Activated CD4-positive, CD25-positive, alpha-beta regulatory T cell treated with anti-CD3 and anti-CD28 coated beads, Interleukin-2, amount 50 U/mL, for 16 hours (primary cell): Measurements from ENCODE around the gene DDC.
"Not testable (repeated sequence)": the region's sequence is repeated elsewhere in the genome, so short reads cannot be mapped to it uniquely, and the experiment has no call there.

Experiments
- DNase-seq: peaks from one replicate; pipeline ENCODE4 v3.0.0-alpha.2; 2020; ENCODE audit warnings: low read depth, low spot score

Gene DDC

DNA sequence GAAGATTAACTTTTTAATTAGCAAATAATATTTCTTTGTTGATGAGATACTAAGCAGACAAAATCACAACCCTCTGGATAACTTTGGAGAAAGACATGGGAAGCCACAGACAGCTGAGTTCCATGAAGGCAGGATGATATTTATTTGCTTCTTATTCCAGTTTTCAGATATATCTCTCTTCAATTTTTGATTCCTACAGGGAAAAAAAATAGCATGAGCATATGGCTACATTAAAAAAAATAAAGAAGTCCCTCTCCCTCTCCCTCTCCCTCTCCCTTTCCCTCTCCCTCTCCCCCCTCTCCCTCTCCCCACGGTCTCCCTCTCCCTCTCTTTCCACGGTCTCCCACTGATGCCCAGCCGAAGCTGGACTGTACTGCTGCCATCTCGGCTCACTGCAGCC lies 106.6 kb downstream of the DDC start:
- DNase-seq: not testable (repeated sequence)

DNA sequence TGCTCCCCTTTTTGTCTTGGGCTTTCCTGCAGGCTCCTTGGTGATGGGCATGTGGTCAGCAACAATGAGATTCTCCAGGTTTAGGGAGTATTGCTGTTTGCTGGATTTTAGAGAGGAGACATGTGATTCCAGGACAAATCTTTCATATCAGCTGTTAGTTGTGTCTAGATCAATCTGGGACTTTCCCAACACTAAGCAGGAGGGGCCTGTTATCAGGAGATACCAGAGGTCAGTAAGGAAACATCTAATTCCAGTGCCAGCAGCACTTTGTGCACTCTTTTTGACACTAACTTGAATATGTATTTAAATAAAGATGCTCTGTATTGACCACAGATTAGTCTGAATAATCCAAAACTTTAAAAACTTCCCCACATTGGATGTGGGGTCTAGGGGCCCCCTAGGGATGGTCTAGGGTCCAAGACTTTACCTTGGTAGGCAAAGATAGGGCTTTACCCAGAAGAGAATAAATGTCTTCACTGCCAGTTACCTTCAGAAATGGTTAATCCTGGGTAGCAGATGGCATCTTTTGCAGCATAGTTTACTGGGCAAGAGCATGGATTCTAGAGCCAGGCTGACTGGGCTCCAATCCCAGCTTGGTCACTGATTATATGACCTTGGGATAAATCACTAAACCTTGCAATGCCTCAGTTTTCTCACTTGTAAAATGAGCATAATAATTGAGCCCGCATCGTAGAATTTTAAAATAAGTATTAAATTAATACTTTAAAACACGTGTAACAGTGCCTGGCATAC lies 108.7 kb downstream of the DDC start:
- no peak for DNase-seq

DNA sequence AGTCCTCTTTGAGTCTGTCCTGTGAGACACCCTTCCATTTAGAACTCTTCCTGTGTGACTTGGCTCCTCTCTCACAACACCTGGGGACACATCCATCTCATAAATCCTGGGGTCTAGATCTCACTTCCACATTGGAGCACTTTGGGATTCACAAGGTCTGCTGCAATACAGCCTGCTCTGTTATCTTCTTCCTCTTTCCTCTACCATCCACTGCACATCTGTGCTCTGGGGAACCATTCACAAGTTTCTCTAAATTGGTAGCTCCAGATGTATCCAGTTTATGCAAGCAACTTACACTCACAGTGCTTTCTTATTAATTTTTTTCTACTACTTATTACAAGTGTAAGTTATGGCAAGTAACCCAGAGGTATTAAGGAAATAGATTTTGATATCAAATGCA lies 109.5 kb downstream of the DDC start:
- DNase-seq: no peak

DNA sequence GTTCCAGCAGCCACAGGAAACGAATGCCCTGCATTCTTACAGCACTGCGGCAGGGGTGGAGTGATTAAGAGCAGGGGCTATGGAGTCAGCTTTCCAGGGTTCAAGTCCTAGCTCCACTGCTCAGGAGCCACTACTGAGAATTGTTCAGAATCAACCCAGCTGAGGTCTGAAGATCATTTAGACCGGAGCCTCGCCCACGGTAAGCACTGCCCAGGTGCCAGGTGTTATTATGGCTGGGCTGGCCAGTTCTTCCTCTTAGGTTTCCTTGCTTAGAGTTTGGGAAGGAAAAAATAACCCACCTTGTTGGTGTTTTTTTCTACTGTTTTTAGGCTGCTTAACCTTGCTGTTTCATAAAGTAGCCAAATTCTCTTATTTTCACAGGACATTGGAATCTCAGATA lies 110.2 kb downstream of the DDC start:
- DNase-seq: no peak

DNA sequence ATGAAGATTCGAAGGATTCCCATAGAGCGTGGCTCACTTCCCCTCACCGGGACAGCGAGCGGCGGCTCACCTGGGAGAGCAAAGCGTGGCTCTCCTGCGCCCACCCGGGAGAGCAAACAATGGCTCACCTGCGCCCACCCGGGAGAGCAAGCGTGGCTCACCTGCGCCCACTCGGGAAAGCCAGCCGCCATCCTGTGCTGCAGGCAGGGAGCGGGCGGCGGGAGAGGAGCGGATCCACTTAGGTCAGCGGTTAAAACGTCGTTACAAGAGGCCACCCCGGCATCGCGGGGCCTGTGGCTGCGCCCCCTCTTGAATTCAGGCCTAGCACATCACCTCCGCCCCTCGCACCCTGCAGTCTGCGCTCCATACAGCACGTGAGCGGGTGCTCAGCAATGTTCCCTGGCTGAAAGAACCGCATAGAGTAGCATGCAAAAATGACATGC lies 114.6 kb downstream of the DDC start:
- DNase-seq: no peak

DNA sequence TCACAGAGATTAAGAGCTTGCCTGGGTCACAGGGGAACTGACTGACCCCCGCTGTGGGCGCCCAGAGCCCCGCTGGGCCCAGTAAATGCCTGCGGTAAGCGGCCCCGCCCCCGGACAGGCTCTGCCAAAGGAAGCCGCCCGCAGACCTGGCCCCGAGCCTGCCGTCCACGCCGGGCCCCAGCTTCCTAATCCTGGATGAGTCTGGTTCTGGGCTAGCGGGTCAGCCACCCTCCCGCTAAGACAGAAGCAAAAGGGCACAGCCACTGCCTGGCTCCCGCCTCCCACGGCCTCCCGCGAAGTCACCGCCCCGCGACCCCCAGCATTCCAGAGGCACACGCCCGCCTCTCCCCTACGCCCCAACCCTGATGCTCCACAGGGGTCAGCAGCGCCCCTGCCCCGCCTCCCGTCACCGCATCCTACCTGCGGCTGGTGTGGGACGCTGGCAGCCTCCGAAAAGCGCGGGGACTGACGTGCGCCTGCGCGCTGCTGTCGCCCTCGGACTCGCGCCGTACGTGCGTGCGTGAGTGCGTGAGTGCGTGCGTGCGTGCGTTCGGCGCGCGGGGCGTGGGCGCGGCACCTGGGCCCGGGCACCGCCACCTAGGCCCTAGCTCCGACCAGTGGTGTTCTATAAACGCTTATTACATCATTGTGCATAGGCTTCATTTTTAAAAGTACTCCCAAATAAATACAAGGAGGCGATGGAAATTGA lies 115.2 kb downstream of the DDC start, which contains the start of gene FIGNL1:
TSS of gene FIGNL1 (minus strand) at position 470 of the 709 bp plus-strand sequence. CDS start 3,063 bp downstream, outside the sequence.
- DNase-seq: peak; percentile 61

- no peak for DNase-seq
Measured at GRCh38 chr7:50449501-50449880, 115.7 kb downstream of the DDC start.

DNA sequence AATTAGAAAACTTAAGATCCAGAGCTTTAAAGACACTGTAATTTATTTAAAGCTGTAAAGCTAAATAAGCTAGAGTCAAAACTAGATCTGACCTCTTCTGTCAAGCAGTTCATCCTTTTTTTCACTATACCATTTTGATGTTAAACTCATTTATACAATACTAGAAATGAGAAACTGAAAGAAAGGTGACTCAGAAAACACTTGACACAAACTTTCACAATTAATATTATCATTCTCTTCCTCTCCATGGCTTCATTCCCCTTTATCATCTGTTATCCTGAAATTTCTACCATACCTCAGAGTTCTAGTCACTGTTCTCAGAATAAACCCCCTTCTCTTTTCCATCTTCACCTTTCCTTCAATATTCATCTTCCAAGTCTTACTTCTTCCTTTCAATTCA lies 116.4 kb downstream of the DDC start:
- no peak for DNase-seq

- DNase-seq: no peak
Measured at GRCh38 chr7:50446542-50446960, 118.7 kb downstream of the DDC start.

DNA sequence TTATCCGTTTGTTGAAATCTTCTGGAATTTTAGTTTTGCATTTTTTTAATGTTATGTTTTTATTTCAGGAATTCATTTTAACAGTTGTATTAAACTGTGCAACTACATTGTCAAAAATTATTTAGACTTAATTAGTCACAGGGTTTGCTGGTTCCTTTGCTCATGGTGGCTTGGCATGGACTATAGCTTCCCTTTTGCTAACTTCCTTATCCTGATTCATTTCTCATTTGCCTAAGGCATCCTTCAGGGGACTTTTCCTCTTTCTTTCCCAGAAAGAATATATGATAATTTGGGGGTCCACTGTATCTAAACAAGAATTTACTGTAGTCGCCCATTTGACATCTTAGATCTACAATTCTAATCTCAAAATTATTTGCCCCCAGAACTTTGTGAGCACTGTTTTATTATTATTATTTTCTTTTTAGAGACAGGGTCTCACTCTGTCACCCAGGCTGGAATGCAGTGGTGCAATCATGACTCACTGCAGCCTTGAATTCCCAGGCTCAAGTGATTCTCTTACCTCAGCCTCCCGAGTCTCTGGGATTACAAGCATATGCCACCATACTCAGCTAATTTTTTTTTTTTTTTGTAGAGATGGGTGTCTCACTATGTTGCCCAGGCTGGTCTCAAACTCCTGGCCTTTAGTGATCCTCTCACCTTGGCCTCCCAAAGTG lies 128.9 kb downstream of the DDC start:
- no peak for DNase-seq

DNA sequence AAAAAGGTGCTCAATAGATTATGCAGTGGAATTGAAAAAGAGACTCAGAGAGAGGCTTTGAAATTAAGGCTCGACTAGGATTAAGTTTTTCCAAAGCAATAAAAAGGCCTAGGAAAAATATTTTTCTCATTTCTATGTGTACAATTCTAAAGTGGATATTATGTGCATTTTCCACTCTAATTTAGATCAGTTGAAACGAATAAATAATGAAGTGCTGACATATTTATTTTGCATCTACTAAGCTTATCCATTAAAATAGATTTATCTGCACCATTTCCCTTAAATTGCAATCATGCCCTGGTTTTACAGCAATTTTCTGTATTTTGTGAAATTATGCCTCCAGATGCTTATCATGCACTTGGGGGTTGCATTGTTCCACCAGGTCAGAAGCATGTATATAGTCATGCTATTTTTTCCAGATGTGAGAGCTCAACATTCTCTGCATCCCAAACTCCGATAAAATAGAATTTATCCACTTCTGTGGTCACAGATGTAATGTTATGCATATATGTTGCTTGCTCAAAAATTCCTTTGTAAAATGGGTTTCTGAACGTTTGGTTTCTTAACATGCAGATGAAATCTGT lies 133.4 kb downstream of the DDC start:
- DNase-seq: no peak

DNA sequence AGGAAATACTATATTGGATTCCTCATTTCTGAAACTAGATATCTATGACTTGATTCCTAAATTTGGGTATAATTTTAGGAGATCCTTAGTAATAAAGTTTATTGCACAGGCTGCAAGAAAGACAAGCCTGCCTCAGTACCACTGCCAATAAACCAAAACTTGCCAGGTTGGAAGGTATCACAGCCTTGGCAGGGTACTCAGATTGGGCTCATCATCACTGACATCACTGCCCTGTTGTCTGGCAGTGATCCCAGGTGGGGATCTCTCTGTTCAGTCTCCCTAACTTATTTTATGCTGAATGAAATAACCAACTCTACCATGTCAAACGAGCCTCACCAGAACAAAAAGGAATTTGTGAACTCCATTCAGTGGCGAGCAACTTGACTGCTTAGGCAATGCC lies 133.9 kb downstream of the DDC start:
- no peak for DNase-seq

DNA sequence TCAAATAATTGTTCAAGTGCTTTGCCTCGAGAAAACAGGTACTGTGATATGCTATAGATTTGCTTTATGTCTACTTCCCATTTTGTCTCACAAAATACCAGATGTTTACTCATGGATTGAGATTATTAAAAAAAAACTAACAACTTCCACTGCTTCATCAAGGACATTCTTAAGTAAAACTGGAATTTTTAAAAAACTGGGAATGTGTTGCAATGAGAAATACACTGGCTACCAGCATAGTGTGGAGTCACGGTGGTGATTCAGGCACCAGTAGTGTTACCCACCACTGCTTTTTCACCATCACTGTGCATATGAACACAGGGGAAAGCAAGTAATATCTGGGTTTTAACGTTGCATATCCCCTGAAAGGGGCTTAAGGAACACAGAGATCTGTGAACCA lies 136.3 kb downstream of the DDC start:
- DNase-seq: no peak

- DNase-seq: no peak
Measured at GRCh38 chr7:50427518-50427917, 137.7 kb downstream of the DDC start.

DNA sequence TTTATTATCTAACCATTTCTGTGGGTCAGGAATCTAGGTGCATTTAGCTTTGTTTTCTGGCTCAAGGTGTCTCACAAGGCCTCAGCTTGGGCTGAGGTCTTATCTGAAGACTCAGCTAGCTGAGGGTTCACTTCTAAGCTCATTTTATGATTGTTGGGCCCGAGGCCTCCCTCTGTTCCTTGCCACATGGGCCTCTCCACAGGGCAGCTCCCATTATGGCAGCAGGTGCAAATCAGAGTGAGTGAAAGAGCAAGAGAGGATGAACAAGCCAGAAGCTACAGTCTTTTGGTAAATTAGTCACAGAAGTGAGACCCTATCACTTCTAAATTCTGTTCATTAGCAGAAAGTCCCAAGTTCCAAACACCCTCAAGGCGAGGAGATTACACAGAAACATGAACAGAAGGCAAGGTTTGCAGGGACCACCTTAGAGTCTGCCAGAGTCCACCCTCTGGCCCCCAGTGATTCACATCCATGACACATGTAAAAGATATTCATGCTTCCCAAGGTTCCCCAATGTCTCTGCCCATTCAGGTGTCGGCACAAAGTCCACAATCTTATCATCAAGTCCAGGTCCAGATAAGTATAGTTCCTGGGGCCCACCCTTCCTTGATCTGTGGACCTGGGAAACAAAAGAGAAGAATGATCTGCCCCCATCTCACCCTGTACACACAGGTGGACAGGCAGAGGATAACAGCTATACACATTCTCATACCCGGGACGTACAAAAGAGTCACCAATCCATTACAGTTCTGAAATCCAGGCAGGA lies 138.7 kb downstream of the DDC start:
- no peak for DNase-seq

DNA sequence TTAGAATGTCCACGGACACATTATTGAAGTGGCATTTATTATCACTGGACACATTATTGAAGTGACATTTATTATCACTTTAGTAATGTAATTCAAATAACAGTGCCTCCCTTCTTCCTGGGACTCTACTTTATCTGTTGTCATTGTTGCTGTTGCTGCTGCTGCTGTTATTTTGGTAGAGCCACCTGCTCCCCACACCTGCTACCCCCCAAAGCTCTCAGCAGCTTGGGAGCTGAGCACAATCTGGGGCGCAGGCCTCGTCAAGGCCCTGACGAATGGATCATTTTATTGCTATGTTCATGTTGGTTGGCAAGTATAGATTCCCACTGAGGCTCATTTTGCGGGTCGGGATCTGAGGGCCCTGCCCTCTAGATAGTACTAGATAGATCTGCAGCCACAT lies 139.9 kb downstream of the DDC start:
- no peak for DNase-seq

DNA sequence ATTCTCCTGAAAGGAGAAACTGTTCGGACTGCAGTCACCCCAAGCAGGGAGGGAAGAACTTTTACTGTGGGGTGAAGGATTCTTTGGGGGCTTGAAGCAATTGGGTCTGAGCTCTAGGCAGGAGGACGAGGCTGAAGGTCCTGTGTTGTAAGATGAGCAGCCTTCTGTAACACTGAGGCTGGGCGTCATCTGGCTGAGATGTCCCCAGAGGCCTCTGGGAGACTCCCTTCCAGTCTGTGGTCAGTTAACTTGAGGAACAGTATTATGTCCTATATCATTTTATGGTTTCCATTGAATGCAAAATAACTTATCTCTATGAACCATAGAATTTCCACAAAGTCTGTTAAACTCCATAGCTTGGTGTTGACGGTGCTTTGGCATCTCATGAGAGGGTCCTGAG lies 141.3 kb downstream of the DDC start:
- DNase-seq: no peak

GRCh38 chr7:50422858-50423257 lies 142.3 kb downstream of the DDC start:
- no peak for DNase-seq

- no peak for DNase-seq
Measured at GRCh38 chr7:50421043-50421442, 144.2 kb downstream of the DDC start.

DNA sequence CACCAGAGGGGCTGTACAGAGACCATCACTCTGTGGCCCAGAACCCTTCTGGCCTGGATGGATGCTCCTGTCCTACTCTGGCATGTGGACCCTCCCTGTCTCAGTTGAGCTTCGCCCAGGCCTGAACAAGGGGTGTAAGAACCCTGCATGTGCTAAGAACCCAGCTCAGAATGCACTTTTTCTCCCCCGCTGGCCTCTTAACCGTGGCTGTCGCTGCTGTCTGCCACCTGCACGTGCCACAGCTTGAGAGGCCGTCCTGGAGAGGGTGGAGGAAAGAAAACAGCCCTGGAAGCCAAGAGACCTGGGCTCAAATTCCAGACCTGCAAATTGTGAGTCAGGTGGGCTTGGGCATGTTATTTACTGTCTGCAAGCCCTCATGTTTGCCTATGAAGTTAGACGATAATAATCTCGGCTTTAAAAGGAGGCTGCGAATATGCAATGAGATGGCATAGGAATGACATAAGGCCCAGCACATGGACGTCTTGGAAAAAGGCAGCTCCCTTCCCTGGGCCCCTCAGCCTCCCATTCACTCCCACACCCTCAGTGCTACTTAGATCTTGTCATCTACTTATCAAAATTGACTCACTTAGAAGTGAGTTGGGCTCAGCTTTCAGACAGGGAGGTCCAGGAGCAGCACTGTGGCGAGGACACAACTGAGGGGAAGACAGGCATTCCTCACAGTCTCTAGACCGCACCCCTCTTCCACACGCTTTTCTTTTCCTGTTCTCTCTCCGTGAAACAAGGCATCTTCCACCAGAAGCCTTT lies 146.5 kb downstream of the DDC start:
- no peak for DNase-seq

- peak; percentile 55 for DNase-seq
Measured at GRCh38 chr7:50418086-50418515, 147.1 kb downstream of the DDC start.
